HG02973 (cell line): Measurements from ENCODE around the gene ZPBP2.

Experiments used
- ATAC-seq: cut with Tn5 transposase; IDR thresholded peaks from one replicate; pipeline ENCODE4 v1.9.1; 2021; ENCODE audit warnings: moderate library complexity; ENCODE audit not compliant: unreplicated experiment

ZPBP2 gene

DNA sequence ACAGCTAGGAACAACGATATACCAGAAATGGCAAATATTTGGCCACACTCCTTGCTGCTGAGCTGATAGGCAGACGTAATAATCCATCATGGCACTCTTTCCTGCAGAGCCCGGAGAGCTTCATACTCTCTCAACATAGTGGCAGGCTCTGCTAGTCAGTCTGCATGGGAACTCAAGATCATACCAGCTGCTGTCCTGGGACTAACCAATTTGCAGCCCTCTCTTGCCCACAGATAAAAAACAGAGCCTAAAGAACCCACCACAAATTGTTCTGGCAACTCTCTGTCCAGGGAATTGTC lies 36.9 kb downstream of the ZPBP2 start:
- no peak for ATAC-seq

DNA sequence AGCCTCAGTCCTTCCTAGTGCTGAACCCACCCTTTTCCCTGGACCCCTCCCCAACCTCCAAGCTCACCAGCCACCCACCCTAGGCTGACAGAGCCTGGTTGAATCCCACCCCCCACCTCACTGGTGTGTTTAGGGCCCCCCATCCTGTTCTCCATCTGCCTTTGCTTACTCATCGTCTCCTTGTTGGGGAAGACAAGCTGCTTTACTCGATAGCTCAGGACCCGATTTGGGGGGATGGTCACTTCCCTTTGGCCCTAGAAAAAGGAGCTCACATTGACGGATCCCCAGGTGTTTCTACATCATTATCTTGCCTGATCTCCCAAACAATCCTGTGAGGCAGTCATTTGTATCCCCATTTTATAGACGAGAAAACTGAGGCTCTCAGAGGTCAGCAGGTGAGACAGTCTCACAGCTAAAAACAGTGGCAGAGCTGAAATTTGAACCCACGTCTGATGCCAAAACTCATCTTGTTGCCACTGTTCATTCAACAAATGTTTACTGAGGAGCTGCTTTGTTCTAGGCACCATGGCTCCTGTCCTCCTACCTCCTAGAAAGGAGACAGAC lies 40.9 kb downstream of the ZPBP2 start:
- ATAC-seq, result no peak

DNA sequence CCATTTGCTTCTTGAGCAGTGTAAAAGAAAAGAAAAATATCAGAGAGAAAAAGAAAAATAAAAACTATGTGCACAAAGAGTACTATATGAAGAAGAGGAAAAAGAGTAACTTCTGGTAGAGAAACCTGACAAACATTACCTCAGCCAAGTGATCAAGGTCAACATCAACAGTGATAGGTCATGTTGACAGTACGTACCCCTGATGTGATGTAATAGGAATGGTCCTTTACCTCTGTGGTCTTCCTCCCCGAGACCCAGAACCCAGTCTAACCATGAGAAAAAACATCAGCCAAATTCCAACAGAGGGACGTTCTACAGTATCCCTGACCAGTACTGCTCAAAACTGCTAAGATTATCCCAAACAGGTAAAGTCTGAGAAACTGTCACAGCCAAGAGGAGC lies 46.0 kb downstream of the ZPBP2 start:
- ATAC-seq, result no peak

DNA sequence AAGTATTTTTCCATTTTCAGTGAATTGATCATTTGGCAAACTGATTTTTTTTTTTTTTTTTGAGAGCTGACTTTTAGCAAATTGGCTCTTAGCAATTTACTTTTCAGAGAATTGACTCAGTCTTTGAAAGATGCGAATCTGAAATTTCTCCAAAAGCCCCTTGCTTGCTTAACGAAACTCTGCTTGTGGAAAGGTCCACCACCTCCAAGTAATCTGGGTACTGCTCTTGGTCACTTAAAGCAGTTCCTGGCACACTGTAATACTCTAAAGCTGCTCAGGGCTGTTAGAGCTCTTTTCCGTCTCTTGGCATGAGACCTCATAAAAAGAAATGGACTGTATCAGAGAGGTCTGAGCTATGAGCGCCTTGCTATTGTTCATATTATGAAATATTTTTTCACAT lies 47.6 kb downstream of the ZPBP2 start:
- no peak for ATAC-seq

DNA sequence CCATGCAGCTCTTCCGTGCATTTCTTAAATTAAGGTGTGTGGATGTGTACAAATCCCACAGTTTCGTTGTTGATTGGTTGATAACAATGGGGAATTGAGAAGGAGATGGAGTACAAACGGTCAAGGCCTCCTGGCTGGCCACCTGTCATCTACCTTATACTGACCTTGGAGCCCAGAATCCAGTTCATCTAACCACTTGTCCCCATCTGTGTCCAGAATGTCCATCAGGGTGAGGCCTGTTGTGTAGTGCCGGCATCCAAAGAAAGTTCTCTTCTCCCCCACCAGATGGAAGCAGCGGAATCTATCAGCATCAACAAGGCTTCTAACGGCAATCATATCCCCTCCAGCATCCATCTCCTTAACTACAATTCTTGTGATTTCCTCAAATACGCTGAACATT lies 48.9 kb downstream of the ZPBP2 start:
- no peak for ATAC-seq

DNA sequence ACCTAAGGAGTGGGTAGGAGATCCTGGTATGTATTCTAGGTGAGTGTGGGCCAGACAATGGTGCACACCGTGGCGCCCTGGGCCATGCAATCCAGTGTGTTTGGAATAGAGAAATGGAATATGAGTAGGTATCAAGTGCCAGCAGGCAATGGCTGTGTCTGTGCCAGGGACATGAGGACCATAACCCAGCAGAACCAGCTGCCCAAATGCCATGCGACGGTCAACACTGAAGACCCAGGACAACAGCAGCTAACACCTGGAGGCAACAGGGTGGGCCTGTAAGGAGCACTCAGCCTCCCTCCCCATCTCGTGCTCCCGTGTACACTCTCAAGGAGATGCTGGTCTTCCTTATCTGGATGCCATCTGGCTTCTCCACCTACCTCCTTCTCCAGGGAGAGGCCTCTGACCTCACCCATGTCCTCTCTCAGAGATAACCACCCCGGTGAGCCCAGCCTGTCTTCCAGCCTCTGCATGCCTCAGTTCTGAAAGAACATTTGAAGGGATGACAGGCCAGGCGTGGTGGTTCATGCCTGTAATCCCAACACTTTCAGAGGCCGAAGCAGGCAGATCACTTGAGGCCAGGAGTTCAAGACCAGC lies 51.2 kb downstream of the ZPBP2 start:
- no peak for ATAC-seq

DNA sequence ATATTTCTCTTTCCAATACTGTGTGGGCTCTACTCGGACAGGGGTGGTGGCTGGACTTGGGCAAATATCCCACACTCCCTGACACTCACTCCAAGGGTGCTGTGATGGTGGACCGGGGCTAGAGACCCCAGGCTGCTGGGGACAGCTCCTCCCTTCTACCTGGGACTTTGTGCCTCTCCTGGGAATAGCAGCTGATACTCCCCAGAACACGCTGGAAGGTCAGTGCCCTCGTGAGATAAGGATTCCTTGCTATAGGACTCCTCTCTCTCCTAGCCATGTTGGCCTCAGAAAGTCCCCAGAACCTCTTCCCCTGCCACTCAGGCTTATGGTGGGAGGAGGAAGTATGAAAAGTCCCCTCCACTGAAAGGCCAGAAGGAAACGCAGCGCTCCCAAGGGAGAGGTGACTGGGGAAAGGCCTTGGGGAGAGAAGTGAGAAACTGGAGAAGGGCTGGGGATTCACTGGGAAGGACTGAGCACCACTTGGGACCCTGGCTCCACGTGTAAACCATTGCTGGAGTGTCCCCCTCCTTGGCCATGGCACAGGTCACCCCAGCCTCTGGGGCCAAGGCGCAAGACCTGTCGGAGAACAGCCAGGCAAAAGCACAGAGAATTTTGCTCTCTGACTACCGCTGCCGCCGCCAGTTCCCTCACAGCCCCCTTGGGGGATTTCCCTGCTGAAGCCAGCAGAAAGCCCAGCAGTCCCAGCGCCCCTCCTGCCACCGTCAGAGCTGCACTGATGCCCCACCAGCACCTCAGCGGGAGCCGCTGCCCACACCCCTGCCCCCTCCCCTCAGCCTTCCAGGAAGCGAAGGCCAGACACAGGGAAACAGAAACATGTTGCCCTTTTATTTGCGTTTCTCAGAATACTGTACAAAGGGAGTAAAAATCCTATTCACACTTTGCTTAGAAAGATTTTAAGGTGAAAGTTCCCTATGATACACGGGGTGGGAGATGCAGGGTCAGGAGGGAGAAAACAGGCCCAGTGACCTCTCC lies 52.5 kb downstream of the ZPBP2 start:
- no peak for ATAC-seq

DNA sequence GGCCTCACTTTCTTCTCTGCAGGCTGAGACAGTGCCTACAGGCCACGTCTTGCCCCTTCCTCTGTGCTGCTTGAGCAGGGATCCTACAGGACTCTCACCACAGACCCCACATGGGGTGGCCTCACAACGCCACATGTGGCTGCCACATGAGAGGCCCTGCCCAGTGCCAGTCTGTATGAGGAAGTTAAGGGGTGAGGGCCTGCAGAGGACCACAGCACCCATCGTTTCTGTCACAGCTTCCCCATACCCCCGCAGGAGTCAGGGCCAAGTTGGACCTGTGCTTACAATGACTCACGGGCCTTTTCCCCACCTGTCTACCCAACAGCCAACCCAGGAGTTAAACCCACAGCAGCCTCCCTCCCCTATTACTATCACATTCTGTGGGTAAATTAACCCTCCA lies 53.3 kb downstream of the ZPBP2 start:
- no peak for ATAC-seq

DNA sequence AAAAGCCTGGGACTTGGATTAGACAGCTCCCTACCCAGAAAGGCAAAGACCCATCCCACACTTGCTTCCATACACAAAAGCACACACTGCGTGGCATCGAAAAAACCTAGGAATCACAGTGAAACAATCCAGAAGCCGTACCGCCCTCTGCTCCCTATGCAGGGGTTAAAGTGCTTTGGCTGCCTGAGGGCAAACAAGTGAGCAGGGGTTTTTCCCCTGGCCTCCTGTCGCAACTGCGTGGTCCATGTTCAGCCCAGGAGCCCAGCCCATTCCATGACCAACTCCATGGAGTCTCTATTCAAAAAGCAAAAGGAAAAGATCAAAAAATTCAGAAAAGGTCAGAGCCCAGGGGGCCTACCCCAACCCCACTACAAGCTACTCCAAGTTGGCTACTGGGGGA lies 54.0 kb downstream of the ZPBP2 start:
- no peak for ATAC-seq

DNA sequence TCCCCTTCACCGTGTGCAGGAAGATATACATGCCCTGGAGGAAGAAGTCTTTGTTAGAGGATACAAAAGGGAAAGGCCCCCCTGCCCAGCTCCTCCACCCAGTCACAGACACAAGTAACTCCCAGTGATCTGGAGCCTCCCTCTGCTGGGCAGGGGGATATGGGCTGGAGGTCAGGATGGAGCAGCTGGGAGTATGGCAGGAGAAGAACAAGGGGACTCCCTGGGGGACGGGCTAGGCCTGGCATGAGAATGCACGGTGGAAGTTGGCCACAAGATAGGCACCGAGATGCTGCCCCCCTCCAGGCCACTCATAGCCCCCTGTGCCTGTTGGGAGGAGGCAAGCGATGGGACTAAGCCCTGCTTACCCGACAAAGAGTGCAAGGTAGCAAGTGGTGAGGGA lies 55.2 kb downstream of the ZPBP2 start:
- ATAC-seq, result no peak

DNA sequence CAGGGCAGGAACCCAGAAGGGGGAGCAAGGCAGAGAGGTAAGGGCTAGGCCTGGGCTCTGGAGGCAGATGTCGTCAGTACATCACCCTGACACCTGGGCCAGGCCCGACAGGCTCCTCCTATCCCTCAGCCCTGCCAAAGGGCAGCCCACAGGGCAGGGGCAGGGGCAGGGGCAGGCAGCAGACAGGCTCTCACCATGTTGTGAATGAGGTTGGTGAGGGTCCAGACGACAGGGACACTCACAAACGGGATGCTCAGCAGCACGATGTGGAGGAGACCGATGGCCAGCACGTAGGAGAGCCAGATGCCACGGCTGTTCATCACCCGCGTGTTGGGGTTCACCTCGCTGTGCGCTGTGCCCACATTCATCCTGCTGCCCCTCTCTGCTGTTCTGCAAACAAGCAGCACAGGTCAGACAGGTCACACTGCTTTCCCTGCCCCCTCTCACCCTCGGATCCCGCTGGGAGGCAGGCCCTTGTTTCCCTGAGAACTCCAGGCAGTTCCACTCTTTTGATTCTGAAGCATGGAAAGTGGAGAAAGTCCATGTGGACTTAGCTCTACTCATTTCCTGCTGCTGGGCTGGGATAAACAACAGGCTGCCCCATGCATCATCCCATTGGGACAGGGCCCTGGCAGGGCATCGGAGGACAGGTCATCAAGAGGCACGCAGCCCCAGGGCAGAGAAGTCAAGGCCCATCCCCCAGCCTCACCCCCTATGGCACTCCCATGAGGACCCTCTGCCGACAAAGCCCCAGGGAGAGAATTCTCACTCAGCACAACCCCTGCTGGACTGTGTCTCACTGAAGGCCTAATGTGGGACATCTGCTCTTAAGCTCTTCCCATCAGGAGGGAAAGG lies 56.1 kb downstream of the ZPBP2 start:
- ATAC-seq, result no peak

DNA sequence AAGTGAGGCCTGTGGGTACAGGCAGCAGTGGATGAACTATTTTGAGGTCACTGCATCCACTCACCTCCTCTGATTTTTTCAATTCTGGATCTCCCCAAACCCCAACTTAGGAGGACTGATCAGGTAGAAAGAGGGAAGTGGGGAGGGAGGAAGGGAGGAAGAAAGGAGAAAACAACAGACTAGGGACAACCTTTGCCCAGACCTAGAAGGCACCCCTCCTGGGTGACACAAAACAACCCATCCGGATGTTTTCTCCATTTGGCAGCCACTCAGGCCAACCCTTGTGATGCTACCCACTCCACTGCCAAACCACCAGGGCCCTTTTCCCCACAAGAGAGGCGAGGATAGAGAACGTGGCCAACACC lies 56.7 kb downstream of the ZPBP2 start:
- no peak for ATAC-seq

DNA sequence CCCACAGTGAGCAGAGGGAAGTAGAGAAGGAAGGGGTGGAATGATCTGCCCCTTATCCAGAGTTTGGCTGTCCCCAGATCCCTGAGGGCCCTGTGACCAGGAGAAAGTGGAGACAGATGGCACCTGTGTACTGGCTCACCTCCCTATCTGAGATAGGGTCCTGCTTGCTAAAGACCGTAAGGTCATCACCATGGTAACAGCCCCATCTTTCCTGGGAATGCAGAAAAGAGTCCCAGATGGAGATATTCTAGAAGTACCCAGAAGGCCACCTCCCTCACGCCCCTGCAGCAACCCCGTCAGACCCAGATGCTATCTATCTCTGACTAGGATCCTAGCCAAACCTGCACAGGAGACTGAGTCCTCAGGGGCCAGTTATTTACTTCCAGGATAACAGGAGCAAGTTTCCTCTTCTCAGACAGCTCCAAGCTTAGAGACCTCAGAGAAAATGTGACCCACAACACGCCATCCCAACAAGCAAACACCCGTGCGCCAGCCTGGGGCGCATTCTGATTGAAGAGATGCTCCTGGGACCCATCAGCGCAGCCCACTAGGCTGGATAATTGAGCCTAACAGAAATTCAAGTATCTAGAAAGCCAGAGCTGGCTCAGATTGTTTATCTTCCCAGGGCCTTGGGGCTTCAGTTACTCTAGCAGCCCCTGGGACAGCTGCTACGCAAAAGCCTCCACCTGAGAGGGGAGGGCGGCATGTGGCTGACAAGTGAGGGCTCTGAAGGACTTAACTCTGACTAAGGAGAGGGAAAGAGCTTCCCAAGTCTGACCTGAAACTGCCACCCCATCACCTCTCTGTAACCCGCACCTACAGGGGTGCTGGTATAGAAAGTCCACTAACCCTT lies 57.5 kb downstream of the ZPBP2 start:
- no peak for ATAC-seq

DNA sequence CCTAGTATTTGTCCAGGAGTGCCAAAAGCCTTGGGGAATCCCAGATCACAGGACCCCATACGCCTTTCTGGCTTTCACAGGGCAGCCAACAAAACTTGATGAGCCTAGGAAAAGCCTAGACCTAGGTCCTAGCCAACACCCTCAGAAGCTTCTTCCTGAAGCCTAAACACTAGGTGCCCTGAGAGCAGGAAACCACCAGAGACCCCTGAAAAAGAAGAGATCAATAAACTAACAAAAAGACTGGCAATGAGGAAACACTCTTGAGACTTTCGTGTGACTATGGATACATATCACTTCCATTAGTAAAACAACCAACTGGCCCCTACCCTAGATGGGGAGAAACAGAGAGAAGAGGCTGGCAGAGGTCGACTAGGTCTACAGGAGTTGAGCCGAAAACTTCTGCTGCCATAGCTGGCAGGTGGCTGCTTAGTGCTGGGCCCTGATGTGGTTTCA lies 58.2 kb downstream of the ZPBP2 start:
- peak; percentile 9 for ATAC-seq

DNA sequence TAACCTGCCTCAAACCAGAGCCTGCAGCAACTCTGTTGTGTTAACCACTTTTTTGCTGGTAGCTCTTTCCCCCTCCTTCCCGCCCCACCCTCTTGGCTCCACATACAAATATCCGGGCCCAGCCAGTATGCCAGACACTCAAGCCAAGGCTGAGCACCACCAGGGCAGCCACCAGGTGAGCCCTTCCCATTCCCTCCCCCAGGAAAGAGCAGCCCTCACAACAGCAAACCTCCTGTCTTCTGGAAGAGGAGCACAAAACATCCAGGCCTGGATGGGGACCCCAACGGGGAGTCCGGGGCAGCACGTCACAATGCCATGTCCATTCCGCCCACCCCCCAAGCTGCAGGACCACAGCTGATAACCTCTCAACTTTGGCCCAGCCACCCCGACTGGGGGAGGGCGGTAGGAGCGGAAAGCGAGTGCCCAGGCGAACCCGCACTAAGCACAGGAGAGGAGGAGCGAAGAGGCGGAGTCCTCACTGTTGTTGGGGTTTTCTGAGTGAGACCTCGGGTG lies 58.6 kb downstream of the ZPBP2 start:
- peak; percentile 14 for ATAC-seq
